ENCODE measurements around the gene WDR49.
"Not testable (repeated sequence)": the region's sequence is repeated elsewhere in the genome, so short reads cannot be mapped to it uniquely, and the experiment has no call there.

The WDR49 gene

GRCh38 chr3:167615030-167615429 is 38.7 kb downstream of the WDR49 start:
- no peak for DNase-seq (ENCODE audit: extremely low read depth in 1 of 2, low read depth in 1 of 2)

GRCh38 chr3:167614196-167614595 is 39.5 kb downstream of the WDR49 start:
- DNase-seq (ENCODE audit: extremely low read depth in 1 of 2, low read depth in 1 of 2): not testable (repeated sequence)

- no peak for DNase-seq (ENCODE audit: extremely low read depth in 1 of 2, low read depth in 1 of 2)
These were observed 42.0 kb downstream of the WDR49 start for GRCh38 chr3:167611718-167612117.

- no peak for DNase-seq (ENCODE audit: extremely low read depth in 1 of 2, low read depth in 1 of 2)
These were observed 44.6 kb downstream of the WDR49 start for GRCh38 chr3:167609156-167609555.

- DNase-seq (ENCODE audit: extremely low read depth in 1 of 2, low read depth in 1 of 2): no peak
These were observed 46.9 kb downstream of the WDR49 start for GRCh38 chr3:167606836-167607235.

GRCh38 chr3:167605871-167606270 is 47.9 kb downstream of the WDR49 start:
- DNase-seq (ENCODE audit: extremely low read depth in 1 of 2, low read depth in 1 of 2): no peak

GRCh38 chr3:167602041-167602440 is 51.7 kb downstream of the WDR49 start:
- no peak for DNase-seq (ENCODE audit: extremely low read depth in 1 of 2, low read depth in 1 of 2)

- DNase-seq (ENCODE audit: extremely low read depth in 1 of 2, low read depth in 1 of 2): no peak
These were observed 66.1 kb downstream of the WDR49 start for GRCh38 chr3:167587651-167588050.

GRCh38 chr3:167575000-167575600 is 78.6 kb downstream of the WDR49 start:
- no peak for DNase-seq (ENCODE audit: extremely low read depth in 1 of 2, low read depth in 1 of 2)

- DNase-seq (ENCODE audit: extremely low read depth in 1 of 2, low read depth in 1 of 2): no peak
These were observed 80.8 kb downstream of the WDR49 start for GRCh38 chr3:167572991-167573390.

GRCh38 chr3:167568634-167569033 is 85.1 kb downstream of the WDR49 start:
- no peak for DNase-seq (ENCODE audit: extremely low read depth in 1 of 2, low read depth in 1 of 2)

- DNase-seq (ENCODE audit: extremely low read depth in 1 of 2, low read depth in 1 of 2): no peak
These were observed 88.3 kb downstream of the WDR49 start for GRCh38 chr3:167565489-167565888.

GRCh38 chr3:167564612-167565011 is 89.1 kb downstream of the WDR49 start:
- no peak for DNase-seq (ENCODE audit: extremely low read depth in 1 of 2, low read depth in 1 of 2)

- no peak for DNase-seq (ENCODE audit: extremely low read depth in 1 of 2, low read depth in 1 of 2)
These were observed 93.8 kb downstream of the WDR49 start for GRCh38 chr3:167559924-167560323.

GRCh38 chr3:167554898-167555297 is 98.8 kb downstream of the WDR49 start:
- DNase-seq (ENCODE audit: extremely low read depth in 1 of 2, low read depth in 1 of 2): no peak

- no peak for DNase-seq (ENCODE audit: extremely low read depth in 1 of 2, low read depth in 1 of 2)
These were observed 115.7 kb downstream of the WDR49 start for GRCh38 chr3:167538081-167538480.

- no peak for DNase-seq (ENCODE audit: extremely low read depth in 1 of 2, low read depth in 1 of 2)
These were observed 132.8 kb downstream of the WDR49 start for GRCh38 chr3:167521006-167521355.

- no peak for DNase-seq (ENCODE audit: extremely low read depth in 1 of 2, low read depth in 1 of 2)
These were observed 133.3 kb downstream of the WDR49 start for GRCh38 chr3:167520266-167521005.

- no peak for DNase-seq (ENCODE audit: extremely low read depth in 1 of 2, low read depth in 1 of 2)
These were observed 145.8 kb downstream of the WDR49 start for GRCh38 chr3:167507954-167508353.

GRCh38 chr3:167502401-167502800 is 151.3 kb downstream of the WDR49 start:
- DNase-seq (ENCODE audit: extremely low read depth in 1 of 2, low read depth in 1 of 2): no peak

GRCh38 chr3:167501941-167502340 is 151.8 kb downstream of the WDR49 start:
- no peak for DNase-seq (ENCODE audit: extremely low read depth in 1 of 2, low read depth in 1 of 2)

- no peak for DNase-seq (ENCODE audit: extremely low read depth in 1 of 2, low read depth in 1 of 2)
These were observed 155.8 kb downstream of the WDR49 start for GRCh38 chr3:167497903-167498302.

- no peak for DNase-seq (ENCODE audit: extremely low read depth in 1 of 2, low read depth in 1 of 2)
These were observed 160.5 kb downstream of the WDR49 start for GRCh38 chr3:167493244-167493643.
